Tibial nerve (tissue), 4 donors: ENCODE measurements around the gene SCCPDH. TPM values are rescaled to one million over a fixed set of nuclear protein-coding genes. Genes with fewer than 3 reads are reported as not detected.

Experiments
- DNase-seq, 2 donors: peaks; one replicate each; pipeline ENCODE4 v3.0.0-alpha.2; 2019; ENCODE audit warnings: low spot score in 2 of 2
- H3K27ac ChIP-seq, 4 donors: fragments of 200-600 bp; sonication (generic) in 3 of 4; one replicate each; pipeline ENCODE4 v1.5.1; 2017 to 2019; ENCODE audit warnings: mild to moderate bottlenecking in 1 of 4
- H3K27me3 ChIP-seq, 2 donors: fragments of 200-600 bp; sonication (generic) in 1 of 2; one replicate each; pipeline versions ENCODE4 v1.5.1 to v1.6.0; 2017 to 2019
- H3K36me3 ChIP-seq, 3 donors: fragments of 200-600 bp; sonication (generic); one replicate each; pipeline ENCODE4 v1.5.1; 2018 to 2019
- H3K4me1 ChIP-seq, 4 donors: fragments of 200-600 bp; sonication (generic) in 3 of 4; one replicate each; pipeline ENCODE4 v1.5.1; 2017 to 2019
- H3K4me3 ChIP-seq, 4 donors: fragments of 200-600 bp; sonication (generic) in 3 of 4; one replicate each; pipeline ENCODE4 v1.5.1; 2017 to 2019; ENCODE audit warnings: mild to moderate bottlenecking in 1 of 4, moderate library complexity in 1 of 4
- H3K9me3 ChIP-seq, 4 donors: fragments of 200-600 bp; sonication (generic) in 3 of 4; one replicate each; pipeline ENCODE4 v1.5.1; 2017 to 2019
- EP300 ChIP-seq, 2 donors: sonication (generic); formaldehyde crosslinking; IDR thresholded peaks; one replicate each; pipeline ENCODE4 v1.6.1; 2017; ENCODE audit warnings: antibody characterized with exemption in 2 of 2, mild to moderate bottlenecking in 1 of 2
- POLR2A ChIP-seq, 2 donors: fragments of 450-650 bp; IDR thresholded peaks; one replicate each; pipeline ENCODE4 v1.6.1; 2017; ENCODE audit warnings: antibody characterized with exemption in 2 of 2, mild to moderate bottlenecking in 2 of 2, moderate library complexity in 2 of 2
- WGBS, 2 donors: methylation state at CpG; one replicate each; pipeline ENCODE4 v1.1.5; 2018; 5-methylcytosine and 5-hydroxymethylcytosine counted together
- total RNA-seq, 4 donors: library from RNA; depleted of rRNA; stranded (reverse); fragments of >200 nt; gene quantifications; one replicate each; pipeline ENCODE4 v1.1.0, GENCODE V29; 2016
- TF ChIP-seq, protein P1 (sequence below), 5 experiments: fragments of 200-600 bp in 3 of 5; fragments of 450-650 bp in 2 of 5; sonication (generic) in 3 of 5; IDR thresholded peaks; one replicate each; pipeline ENCODE4 v1.5.1; 2016 to 2019; ENCODE audit warnings: antibody characterized with exemption in 5 of 5, mild to moderate bottlenecking in 3 of 5, moderate library complexity in 2 of 5

Gene SCCPDH
- total RNA-seq, 4 donors from 2014 or later: 61.2 to 109 (median 74.6) TPM

DNA sequence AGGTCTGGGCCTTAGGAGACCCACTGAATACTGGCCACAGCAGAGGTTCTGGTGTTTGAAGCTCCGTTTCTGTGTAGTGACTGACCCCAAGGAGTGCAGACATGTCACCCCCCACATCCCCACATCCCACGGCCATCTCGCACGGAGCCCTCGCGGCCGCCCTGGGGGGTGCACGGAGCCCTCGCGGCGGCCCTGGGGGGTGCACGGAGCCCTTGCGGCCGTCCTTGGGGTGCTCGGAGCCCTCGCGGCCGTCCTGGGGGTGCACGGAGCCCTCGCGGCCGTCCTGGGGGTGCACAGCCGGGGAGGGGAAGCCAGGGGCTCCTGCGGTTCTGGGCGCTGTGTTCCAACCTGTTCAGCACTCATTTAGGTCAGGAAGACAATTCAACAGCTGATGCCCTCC, 68.4 kb downstream of the SCCPDH start:
- H3K36me3 ChIP-seq: no peaks in the 10 kb centered on the region
- peaks cover 0 to 22% (median 3%) of the 10 kb centered on the region in 4 donors for H3K4me1 ChIP-seq
- no peaks in the 10 kb centered on the region for H3K9me3 ChIP-seq
- TF ChIP-seq POLR2A (IDR thresholded peaks at IDR 0.05) (no peak), EP300 (IDR thresholded peaks at IDR 0.05) (no peak)
- TF ChIP-seq, protein P1, sequence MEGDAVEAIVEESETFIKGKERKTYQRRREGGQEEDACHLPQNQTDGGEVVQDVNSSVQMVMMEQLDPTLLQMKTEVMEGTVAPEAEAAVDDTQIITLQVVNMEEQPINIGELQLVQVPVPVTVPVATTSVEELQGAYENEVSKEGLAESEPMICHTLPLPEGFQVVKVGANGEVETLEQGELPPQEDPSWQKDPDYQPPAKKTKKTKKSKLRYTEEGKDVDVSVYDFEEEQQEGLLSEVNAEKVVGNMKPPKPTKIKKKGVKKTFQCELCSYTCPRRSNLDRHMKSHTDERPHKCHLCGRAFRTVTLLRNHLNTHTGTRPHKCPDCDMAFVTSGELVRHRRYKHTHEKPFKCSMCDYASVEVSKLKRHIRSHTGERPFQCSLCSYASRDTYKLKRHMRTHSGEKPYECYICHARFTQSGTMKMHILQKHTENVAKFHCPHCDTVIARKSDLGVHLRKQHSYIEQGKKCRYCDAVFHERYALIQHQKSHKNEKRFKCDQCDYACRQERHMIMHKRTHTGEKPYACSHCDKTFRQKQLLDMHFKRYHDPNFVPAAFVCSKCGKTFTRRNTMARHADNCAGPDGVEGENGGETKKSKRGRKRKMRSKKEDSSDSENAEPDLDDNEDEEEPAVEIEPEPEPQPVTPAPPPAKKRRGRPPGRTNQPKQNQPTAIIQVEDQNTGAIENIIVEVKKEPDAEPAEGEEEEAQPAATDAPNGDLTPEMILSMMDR (IDR thresholded peaks at IDR 0.05): no peak
- H3K27ac ChIP-seq: no peak overlapping the region
- no peak for DNase-seq
- H3K27me3 ChIP-seq: peaks cover 0 to 39% of the 10 kb centered on the region in 2 donors
- no peak overlapping the region for H3K4me3 ChIP-seq
- WGBS, 2 donors: 85 to 89% methylated on average over 23 to 25 of the region's 25 CpGs

DNA sequence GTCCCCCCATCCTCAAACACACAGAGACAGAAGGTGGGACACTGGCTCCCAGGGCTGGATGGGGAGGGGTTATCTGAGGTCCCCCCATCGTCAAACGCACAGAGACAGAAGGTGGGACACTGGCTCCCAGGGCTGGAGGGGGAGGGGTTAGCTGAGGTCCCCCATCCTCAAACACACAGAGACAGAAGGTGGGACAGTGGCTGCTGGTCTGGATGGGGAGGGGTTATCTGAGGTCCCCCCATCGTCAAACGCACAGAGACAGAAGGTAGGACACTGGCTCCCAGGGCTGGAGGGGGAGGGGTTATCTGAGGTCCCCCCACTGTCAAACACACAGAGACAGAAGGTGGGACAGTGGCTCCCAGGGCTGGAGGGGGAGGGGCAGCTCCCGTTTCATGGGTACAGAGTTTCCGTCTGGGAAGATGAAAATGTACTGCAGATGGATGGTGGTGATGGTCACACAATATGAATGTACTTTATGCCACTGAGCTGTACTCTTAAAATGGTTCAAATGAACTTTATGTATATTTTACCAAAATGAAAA, 69.2 kb downstream of the SCCPDH start:
- no peak for DNase-seq
- Histone ChIP-seq H3K4me1 (peaks cover 0 to 22% (median 3%) of the 10 kb centered on the region in 4 donors), H3K9me3 (no peaks in the 10 kb centered on the region), H3K36me3 (no peaks in the 10 kb centered on the region), H3K27me3 (peaks cover 0 to 39% of the 10 kb centered on the region in 2 donors), H3K27ac (no peak overlapping the region), H3K4me3 (no peak overlapping the region)
- WGBS, 2 donors: 31 to 32% methylated on average over 6 of the region's 6 CpGs
- TF ChIP-seq, protein P1 (IDR thresholded peaks at IDR 0.05): no peak
- TF ChIP-seq POLR2A (IDR thresholded peaks at IDR 0.05): no peak
- no peak for TF ChIP-seq EP300 (IDR thresholded peaks at IDR 0.05)

DNA sequence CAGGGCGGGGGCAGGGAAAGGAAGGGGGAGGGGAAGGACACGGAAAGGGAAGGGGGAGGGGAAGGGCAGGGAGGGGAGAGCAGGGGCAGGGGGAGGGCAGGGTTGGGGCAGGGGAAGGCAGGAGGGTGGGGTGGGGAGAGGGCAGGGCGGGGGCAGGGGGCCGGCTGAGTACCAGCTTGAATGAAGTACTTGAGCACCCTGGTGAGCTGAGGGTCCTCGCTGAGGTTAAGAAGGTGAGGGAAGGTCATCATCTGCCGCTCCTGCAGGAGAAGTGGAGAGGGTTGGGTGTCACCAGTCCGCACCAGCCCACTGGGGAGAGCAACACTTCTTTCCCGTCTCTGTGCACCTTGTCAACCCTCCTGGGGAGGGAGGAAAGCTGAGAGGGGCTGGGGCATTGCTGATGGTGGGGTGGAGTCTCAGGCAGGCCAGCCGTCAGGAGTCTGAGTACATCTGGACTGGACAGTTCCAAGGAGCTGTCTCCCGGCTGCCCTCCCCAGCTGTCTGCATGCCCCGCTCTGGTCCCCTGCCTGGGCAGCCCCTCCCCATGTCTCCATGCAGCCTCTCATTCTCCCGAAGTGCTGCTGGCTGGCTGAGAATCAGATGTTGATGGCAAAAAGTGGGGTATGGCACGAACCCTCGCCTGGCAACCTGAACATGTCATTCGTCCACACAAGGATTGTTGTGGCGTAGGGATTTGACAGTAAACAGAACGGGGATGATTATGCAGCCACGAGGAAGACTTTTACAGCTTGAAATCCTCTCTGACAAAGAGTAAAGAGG, 70.0 kb downstream of the SCCPDH start:
- TF ChIP-seq, protein P1 (IDR thresholded peaks at IDR 0.05): no peak
- Histone ChIP-seq H3K4me3 (no peak overlapping the region), H3K27me3 (peaks cover 0 to 33% of the 10 kb centered on the region in 2 donors), H3K4me1 (peaks cover 0 to 14% (median under 1%) of the 10 kb centered on the region in 4 donors), H3K27ac (no peak overlapping the region), H3K36me3 (no peaks in the 10 kb centered on the region), H3K9me3 (no peaks in the 10 kb centered on the region)
- DNase-seq: no peak
- WGBS, 2 donors: 28 to 29% methylated on average over 17 of the region's 18 CpGs

DNA sequence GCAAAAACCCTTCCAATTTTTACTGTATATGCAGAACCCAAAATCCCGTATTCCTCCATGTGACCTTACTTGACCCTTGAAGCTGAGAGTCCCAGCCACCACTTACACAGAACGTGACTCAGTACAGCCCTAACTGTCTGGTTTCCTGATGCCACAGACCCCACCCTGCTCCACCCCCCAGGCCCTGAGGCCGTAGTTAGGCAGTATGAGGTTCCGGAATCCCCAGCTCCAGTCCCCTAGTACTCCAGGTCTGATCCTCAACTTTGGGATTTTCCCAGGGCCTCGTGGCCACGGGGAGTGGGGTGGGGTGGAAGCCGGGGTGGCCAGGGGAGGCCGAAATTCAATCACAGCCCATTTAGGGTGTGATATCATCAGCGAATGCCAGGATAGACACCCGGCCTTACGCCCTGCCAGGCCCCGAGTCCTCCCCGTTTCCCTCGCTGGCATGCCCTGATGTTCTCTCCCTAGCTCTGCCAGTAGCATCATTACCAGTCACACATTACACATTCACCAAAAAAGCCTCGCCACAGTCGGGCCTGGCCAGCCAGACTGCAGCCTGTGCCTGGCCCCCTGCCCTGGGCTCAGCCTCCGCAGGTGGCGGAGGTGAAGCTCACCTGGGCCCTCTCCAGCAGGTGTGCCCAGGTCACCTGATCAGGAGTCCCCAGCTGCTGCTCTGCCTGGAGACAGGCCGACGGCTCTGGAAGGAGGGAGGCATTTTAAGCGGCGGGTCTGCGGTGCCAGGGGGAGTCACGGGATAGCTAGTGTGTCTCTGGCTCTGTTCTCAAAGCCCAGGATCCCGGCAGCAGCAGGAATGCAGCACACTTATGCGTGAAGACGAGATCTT, 70.8 kb downstream of the SCCPDH start:
- no peak overlapping the region for H3K27ac ChIP-seq
- no peaks in the 10 kb centered on the region for H3K36me3 ChIP-seq
- no peak for TF ChIP-seq POLR2A (IDR thresholded peaks at IDR 0.05)
- TF ChIP-seq EP300 (IDR thresholded peaks at IDR 0.05): no peak
- DNase-seq: no peak
- H3K9me3 ChIP-seq: no peaks in the 10 kb centered on the region
- peaks cover 0 to 8% (median 0%) of the 10 kb centered on the region in 4 donors for H3K4me1 ChIP-seq
- no peak overlapping the region for H3K4me3 ChIP-seq
- peaks cover 0 to 30% of the 10 kb centered on the region in 2 donors for H3K27me3 ChIP-seq
- 67 to 71% methylated on average over 20 to 27 of the region's 27 CpGs for WGBS, 2 donors

DNA sequence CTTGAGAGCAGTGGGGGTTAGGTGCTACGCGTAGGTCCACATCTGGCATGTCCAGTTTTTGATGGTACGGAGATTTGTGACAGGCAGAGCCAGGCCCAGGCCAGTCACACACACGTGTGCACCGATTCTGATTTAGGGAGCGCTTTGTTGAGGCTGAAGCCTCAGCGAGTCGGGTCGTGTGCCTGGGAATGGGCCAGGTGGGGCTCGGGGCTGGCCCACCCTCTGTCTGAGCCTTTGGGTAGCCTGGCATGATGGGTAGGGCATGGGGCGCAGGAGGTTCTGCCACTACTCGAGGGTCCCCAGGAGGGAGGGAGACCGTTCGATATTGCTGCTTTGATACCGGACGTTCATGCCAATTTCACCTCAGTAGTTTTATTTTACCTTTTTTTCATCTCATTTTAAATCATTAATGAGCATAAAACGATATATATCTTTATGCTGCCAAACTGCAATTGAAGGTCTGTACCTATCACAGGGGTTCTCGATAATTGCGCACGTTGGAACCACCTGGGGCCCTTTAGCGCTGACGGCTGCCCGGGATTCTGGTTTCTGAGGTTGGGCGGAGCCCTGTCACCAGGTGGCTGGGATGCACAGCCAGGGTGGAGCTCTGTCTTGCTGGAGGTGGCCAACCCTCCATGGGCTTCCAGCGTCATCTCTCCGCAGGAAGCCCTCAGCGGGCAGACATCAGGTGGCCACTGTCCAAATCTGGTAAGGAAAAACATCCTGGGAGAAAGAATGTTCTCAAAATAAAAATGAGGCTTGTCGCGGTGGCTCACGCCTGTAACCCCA, 71.9 kb downstream of the SCCPDH start:
- DNase-seq: no peak
- no peaks in the 10 kb centered on the region for H3K36me3 ChIP-seq
- peaks cover 0 to 21% of the 10 kb centered on the region in 2 donors for H3K27me3 ChIP-seq
- no peak for TF ChIP-seq EP300 (IDR thresholded peaks at IDR 0.05)
- H3K27ac ChIP-seq: no peak overlapping the region
- WGBS, 2 donors: 90 to 91% methylated on average over 30 of the region's 30 CpGs
- H3K4me1 ChIP-seq: peaks cover 0 to 8% (median 0%) of the 10 kb centered on the region in 4 donors
- H3K4me3 ChIP-seq: no peak overlapping the region
- no peaks in the 10 kb centered on the region for H3K9me3 ChIP-seq
